Peyer's patch (tissue), 4 donors: Measurements from ENCODE around the gene CTSO. TPM values are rescaled to one million over a fixed set of nuclear protein-coding genes. Genes with fewer than 3 reads are reported as not detected.

ENCODE experiments used
- DNase-seq, 3 donors: peaks; one replicate each; pipeline ENCODE4 v3.0.0-alpha.2; 2017 to 2019
- H3K27ac ChIP-seq, 4 donors: fragments of 200-600 bp; sonication (generic); one replicate each; pipeline ENCODE4 v1.5.1; 2016 to 2019
- H3K27me3 ChIP-seq, 2 donors: fragments of 200-600 bp; sonication (generic); one replicate each; pipeline ENCODE4 v1.5.1; 2019
- H3K36me3 ChIP-seq, 3 donors: fragments of 200-600 bp; sonication (generic); one replicate each; pipeline ENCODE4 v1.5.1; 2016 to 2019
- H3K4me1 ChIP-seq, 4 donors: fragments of 200-600 bp; sonication (generic); one replicate each; pipeline ENCODE4 v1.5.1; 2016 to 2019
- H3K4me3 ChIP-seq, 4 donors: fragments of 200-600 bp; sonication (generic); 1 replicate in 3 of 4; 2 replicates in 1 of 4; pipeline ENCODE4 v1.5.1; 2016 to 2019; ENCODE audit warnings: mild to moderate bottlenecking in 1 of 4
- H3K9me3 ChIP-seq, 4 donors: fragments of 200-600 bp; sonication (generic); one replicate each; pipeline ENCODE4 v1.5.1; 2016 to 2019; ENCODE audit warnings: mild to moderate bottlenecking in 1 of 4
- POLR2A ChIP-seq, 2 donors: fragments of 450-650 bp; IDR thresholded peaks; one replicate each; pipeline ENCODE4 v1.5.1; 2017; ENCODE audit warnings: antibody characterized with exemption in 2 of 2, mild to moderate bottlenecking in 2 of 2, moderate library complexity in 2 of 2
- total RNA-seq, 4 donors: library from RNA; depleted of rRNA; stranded (reverse); fragments of >200 nt; gene quantifications; one replicate each; pipeline ENCODE4 v1.1.0, GENCODE V29; 2016
- TF ChIP-seq, protein P1 (sequence below), 6 experiments: fragments of 450-650 bp in 4 of 6; fragments of 200-600 bp in 2 of 6; sonication (generic) in 1 of 6; IDR thresholded peaks; one replicate each; pipeline ENCODE4 v1.5.1; 2017 to 2019; ENCODE audit warnings: antibody characterized with exemption in 6 of 6, mild to moderate bottlenecking in 3 of 6, moderate library complexity in 1 of 6

The CTSO gene
- total RNA-seq, 4 donors from 2014 or later: 9.1 to 18.4 (median 12.7) TPM

DNA sequence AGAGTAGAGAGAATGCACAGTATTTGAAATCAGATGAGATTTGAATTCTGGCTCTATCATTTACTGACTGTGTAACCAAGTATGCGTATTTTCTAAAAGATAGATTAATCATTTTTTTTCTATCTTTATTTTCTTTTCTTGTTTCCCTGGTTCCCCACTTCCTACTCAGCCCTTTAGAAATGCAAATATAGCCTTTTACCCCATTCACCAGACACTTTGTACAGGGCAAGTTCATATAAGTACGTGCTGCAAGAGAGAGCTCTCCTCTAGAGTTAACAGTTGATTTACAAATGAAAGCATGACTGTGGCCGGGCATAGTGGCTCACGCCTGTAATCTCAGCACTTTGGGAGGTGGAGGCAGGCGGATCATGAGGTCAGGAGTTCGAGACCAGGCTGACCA is 68.0 kb downstream of the CTSO start:
- no peaks in the 10 kb centered on the region for H3K36me3 ChIP-seq
- H3K27me3 ChIP-seq: no peaks in the 10 kb centered on the region
- no peak for DNase-seq
- peaks cover 0 to 3% (median 0%) of the 10 kb centered on the region in 4 donors for H3K4me1 ChIP-seq
- TF ChIP-seq, protein P1, sequence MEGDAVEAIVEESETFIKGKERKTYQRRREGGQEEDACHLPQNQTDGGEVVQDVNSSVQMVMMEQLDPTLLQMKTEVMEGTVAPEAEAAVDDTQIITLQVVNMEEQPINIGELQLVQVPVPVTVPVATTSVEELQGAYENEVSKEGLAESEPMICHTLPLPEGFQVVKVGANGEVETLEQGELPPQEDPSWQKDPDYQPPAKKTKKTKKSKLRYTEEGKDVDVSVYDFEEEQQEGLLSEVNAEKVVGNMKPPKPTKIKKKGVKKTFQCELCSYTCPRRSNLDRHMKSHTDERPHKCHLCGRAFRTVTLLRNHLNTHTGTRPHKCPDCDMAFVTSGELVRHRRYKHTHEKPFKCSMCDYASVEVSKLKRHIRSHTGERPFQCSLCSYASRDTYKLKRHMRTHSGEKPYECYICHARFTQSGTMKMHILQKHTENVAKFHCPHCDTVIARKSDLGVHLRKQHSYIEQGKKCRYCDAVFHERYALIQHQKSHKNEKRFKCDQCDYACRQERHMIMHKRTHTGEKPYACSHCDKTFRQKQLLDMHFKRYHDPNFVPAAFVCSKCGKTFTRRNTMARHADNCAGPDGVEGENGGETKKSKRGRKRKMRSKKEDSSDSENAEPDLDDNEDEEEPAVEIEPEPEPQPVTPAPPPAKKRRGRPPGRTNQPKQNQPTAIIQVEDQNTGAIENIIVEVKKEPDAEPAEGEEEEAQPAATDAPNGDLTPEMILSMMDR (IDR thresholded peaks at IDR 0.05): no peak
- no peak for TF ChIP-seq POLR2A (IDR thresholded peaks at IDR 0.05)
- no peak overlapping the region for H3K4me3 ChIP-seq
- H3K9me3 ChIP-seq: no peaks in the 10 kb centered on the region
- H3K27ac ChIP-seq: no peak overlapping the region

DNA sequence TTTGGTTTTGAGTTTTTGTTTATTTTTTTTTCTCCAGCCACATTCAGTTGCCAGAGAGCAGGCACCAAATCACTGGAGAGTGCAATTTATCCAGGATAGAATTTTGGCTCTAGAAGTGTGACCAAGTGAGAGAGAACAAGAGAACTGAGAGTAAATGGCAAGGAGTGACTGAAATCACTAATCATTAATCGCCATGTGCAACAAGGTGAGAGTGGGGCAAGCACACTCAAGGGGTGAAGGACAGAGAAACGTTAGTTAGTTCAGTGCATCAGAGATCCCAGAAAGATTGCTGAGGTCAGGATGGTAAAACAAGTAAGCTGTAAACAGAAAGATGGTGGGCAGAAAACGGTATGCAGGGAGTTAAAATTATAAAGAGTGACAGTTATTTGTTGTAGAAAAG is 69.8 kb downstream of the CTSO start:
- no peaks in the 10 kb centered on the region for H3K4me1 ChIP-seq
- TF ChIP-seq, protein P1 (IDR thresholded peaks at IDR 0.05): no peak
- no peak for TF ChIP-seq POLR2A (IDR thresholded peaks at IDR 0.05)
- H3K9me3 ChIP-seq: no peaks in the 10 kb centered on the region

DNA sequence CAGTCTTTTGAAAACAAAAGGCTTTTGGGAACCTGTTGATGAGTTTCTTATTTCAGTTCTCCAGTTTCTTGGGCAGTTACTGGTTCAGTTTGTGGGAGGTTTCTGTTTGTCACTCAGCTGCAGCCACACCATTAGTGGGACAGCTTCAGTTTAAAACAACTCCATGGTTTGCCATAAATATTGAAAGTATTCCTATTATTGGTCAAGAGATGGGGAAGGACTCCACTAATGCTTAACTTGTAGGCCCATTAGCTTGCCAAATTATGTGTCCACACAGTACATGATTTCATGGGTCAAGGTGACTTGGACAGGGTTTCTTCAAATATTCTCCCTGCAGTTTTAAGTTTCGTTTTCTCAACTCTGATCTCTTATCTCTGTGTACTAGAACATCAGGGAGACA is 72.1 kb downstream of the CTSO start:
- DNase-seq: no peak
- Histone ChIP-seq H3K4me1 (no peaks in the 10 kb centered on the region), H3K9me3 (no peaks in the 10 kb centered on the region), H3K36me3 (no peaks in the 10 kb centered on the region), H3K27ac (no peak overlapping the region), H3K4me3 (no peak overlapping the region), H3K27me3 (no peaks in the 10 kb centered on the region)
- TF ChIP-seq, protein P1 (IDR thresholded peaks at IDR 0.05): no peak
- TF ChIP-seq POLR2A (IDR thresholded peaks at IDR 0.05): no peak

More for the DNA sequence above, 69.8 kb downstream of the CTSO start:
- H3K4me3 ChIP-seq: no peak overlapping the region
- no peaks in the 10 kb centered on the region for H3K36me3 ChIP-seq
- no peaks in the 10 kb centered on the region for H3K27me3 ChIP-seq
- no peak for DNase-seq
- H3K27ac ChIP-seq: no peak overlapping the region

DNA sequence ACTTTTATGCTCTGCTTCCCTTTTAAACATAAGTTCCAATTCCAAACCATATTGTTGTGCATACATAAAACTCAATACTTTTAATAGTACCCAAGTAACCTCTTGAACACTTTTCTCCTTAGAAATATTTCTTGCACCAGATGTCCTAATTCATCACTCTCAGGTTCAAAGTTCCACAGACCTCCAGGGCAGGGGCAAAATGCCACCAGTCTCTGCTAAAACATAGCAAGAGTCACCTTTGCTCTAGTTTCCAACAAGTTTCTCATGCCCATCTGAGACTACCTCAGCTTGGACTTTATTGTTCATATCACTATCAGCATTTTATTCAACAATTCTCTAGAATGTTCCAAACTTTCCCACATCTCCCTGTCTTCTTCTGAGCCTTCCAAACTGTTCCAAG is 73.9 kb downstream of the CTSO start:
- TF ChIP-seq, protein P1 (IDR thresholded peaks at IDR 0.05): no peak
- no peak for TF ChIP-seq POLR2A (IDR thresholded peaks at IDR 0.05)

DNA sequence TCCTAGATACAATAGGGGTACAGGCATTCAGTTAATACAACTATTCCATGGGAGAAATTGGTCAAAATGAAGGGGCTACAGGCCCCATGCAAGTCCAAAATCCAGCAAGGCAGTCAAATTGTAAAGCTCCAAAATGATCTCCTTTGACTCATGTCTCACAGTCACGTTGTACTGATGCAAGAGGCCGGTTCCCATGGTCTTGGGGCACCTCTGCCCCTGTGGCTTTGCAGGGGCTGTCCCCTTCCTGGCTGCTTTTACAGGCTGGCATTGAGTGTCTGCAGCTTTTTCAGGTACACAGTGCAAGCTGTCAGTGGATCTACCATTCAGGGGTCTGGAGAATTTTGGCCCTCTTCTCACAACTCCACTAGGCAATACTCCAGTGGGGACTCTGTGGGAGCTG is 75.1 kb downstream of the CTSO start:
- H3K4me3 ChIP-seq: no peak overlapping the region
- no peak for DNase-seq
- no peak for TF ChIP-seq POLR2A (IDR thresholded peaks at IDR 0.05)
- TF ChIP-seq, protein P1 (IDR thresholded peaks at IDR 0.05): no peak
- no peaks in the 10 kb centered on the region for H3K27me3 ChIP-seq
- H3K9me3 ChIP-seq: no peaks in the 10 kb centered on the region
- H3K36me3 ChIP-seq: no peaks in the 10 kb centered on the region
- H3K27ac ChIP-seq: no peak overlapping the region
- no peaks in the 10 kb centered on the region for H3K4me1 ChIP-seq

More for the DNA sequence above, 73.9 kb downstream of the CTSO start:
- no peaks in the 10 kb centered on the region for H3K27me3 ChIP-seq
- H3K4me3 ChIP-seq: no peak overlapping the region
- no peak overlapping the region for H3K27ac ChIP-seq
- H3K9me3 ChIP-seq: no peaks in the 10 kb centered on the region
- DNase-seq: no peak
- H3K36me3 ChIP-seq: no peaks in the 10 kb centered on the region
- no peaks in the 10 kb centered on the region for H3K4me1 ChIP-seq

DNA sequence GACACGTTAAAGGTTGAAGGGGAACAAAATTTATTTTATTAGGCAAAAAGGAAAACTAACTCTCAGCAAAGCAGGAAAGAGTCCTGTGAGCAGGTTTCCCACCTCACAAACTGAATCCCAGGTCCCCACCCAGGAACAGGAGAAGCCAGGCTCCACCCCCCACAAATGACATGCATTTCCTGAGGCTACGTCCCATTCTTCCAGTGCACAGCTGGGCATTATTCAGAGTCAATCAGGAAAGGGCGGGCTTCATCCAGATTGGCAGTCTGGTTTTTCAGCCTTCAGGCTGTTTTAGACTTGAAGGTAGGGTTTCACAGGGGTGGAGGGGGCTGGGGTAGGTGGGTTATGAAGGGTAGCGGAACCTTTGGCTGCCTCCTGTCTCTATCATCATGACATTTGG is 75.7 kb downstream of the CTSO start:
- H3K27ac ChIP-seq: no peak overlapping the region
- H3K36me3 ChIP-seq: no peaks in the 10 kb centered on the region
- H3K4me3 ChIP-seq: no peak overlapping the region
- TF ChIP-seq, protein P1 (IDR thresholded peaks at IDR 0.05): no peak
- TF ChIP-seq POLR2A (IDR thresholded peaks at IDR 0.05): no peak
- no peaks in the 10 kb centered on the region for H3K27me3 ChIP-seq
- H3K4me1 ChIP-seq: no peaks in the 10 kb centered on the region
- H3K9me3 ChIP-seq: no peaks in the 10 kb centered on the region
- DNase-seq: no peak
